ENCODE data around the gene HOXA9.

Gene HOXA9

GRCh38 chr7:27156508-27156898 lies 8.8 kb downstream of the HOXA9 start, which contains the start of gene HOXA7:
Gene HOXA7, minus strand, starts transcription at chr7:27156675. Its CDS starts 130 bp downstream, at chr7:27156545.
- H3K9ac ChIP-seq (ENCODE audit: low read length) = no peak within 1 kb of the TSS
- no peaks in the 10 kb centered on the region for H3K79me2 ChIP-seq (ENCODE audit: low read length)
- H2AFZ ChIP-seq (ENCODE audit: low read length) = no peak within 1 kb of the TSS

GRCh38 chr7:27155816-27156507 lies 9.4 kb downstream of the HOXA9 start:
- Histone ChIP-seq H3K27ac (ENCODE audit: low read length) (no peak overlapping the region), H3K4me3 (ENCODE audit: low read length) (peak overlapping the region; percentile 37; the same call in 1 of the 2 replicates), H3K79me2 (ENCODE audit: low read length) (no peaks in the 10 kb centered on the region), H3K9me2 (replicated peaks; ENCODE audit: insufficient read depth, low read length) (no peaks in the 10 kb centered on the region), H3K27me3 (replicated peaks; ENCODE audit: insufficient read depth, low read length) (peaks cover 97% of the 10 kb centered on the region), H3K9ac (ENCODE audit: low read length) (no peak overlapping the region), H3K9me3 (replicated peaks; ENCODE audit: insufficient read depth, low read length) (no peaks in the 10 kb centered on the region), H4K20me1 (ENCODE audit: insufficient read depth, low read length) (no peaks in the 10 kb centered on the region), H3K36me3 (replicated peaks; ENCODE audit: insufficient read depth, low read length) (no peaks in the 10 kb centered on the region), H3K4me2 (ENCODE audit: low read depth, low read length) (peak overlapping the region; percentile 52), H2AFZ (ENCODE audit: low read length) (no peak overlapping the region), H3K4me1 (ENCODE audit: low read length) (peaks cover 11% of the 10 kb centered on the region; the same call in 1 of the 2 replicates), H3F3A (ENCODE audit: insufficient read depth, low read length) (no peaks in the 10 kb centered on the region)
- no peak for DNase-seq
- TF ChIP-seq EZH2 (optimal IDR thresholded peaks at IDR 0.05; ENCODE audit: low read depth, low read length) (no peak), EZH2phosphoT487 (IDR thresholded peaks at IDR 0.05; ENCODE audit: low read length) (no peak)
- TF ChIP-seq, protein P1, sequence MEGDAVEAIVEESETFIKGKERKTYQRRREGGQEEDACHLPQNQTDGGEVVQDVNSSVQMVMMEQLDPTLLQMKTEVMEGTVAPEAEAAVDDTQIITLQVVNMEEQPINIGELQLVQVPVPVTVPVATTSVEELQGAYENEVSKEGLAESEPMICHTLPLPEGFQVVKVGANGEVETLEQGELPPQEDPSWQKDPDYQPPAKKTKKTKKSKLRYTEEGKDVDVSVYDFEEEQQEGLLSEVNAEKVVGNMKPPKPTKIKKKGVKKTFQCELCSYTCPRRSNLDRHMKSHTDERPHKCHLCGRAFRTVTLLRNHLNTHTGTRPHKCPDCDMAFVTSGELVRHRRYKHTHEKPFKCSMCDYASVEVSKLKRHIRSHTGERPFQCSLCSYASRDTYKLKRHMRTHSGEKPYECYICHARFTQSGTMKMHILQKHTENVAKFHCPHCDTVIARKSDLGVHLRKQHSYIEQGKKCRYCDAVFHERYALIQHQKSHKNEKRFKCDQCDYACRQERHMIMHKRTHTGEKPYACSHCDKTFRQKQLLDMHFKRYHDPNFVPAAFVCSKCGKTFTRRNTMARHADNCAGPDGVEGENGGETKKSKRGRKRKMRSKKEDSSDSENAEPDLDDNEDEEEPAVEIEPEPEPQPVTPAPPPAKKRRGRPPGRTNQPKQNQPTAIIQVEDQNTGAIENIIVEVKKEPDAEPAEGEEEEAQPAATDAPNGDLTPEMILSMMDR (IDR thresholded peaks at IDR 0.05; ENCODE audit: low read length) = no peak

More at GRCh38 chr7:27156508-27156898, 8.8 kb downstream of the HOXA9 start, which contains the start of gene HOXA7:
- peak within 1 kb of the TSS; percentile 52 for H3K4me2 ChIP-seq (ENCODE audit: low read depth, low read length)
- H3K27me3 ChIP-seq (replicated peaks; ENCODE audit: insufficient read depth, low read length) = peaks cover 92% of the 10 kb centered on the region
- no peaks in the 10 kb centered on the region for H4K20me1 ChIP-seq (ENCODE audit: insufficient read depth, low read length)
- peaks cover 7% of the 10 kb centered on the region; the same call in 1 of the 2 replicates for H3K4me1 ChIP-seq (ENCODE audit: low read length)
- no peaks in the 10 kb centered on the region for H3K36me3 ChIP-seq (replicated peaks; ENCODE audit: insufficient read depth, low read length)
- peak within 1 kb of the TSS; percentile 37; the same call in 1 of the 2 replicates for H3K4me3 ChIP-seq (ENCODE audit: low read length)
- H3K27ac ChIP-seq (ENCODE audit: low read length) = no peak within 1 kb of the TSS
- TF ChIP-seq, protein P1 (IDR thresholded peaks at IDR 0.05; ENCODE audit: low read length) = no peak
- TF ChIP-seq EZH2 (optimal IDR thresholded peaks at IDR 0.05; ENCODE audit: low read depth, low read length) (no peak), EZH2phosphoT487 (IDR thresholded peaks at IDR 0.05; ENCODE audit: low read length) (no peak)
- H3F3A ChIP-seq (ENCODE audit: insufficient read depth, low read length) = no peaks in the 10 kb centered on the region
- DNase-seq = no peak
- H3K9me2 ChIP-seq (replicated peaks; ENCODE audit: insufficient read depth, low read length) = no peaks in the 10 kb centered on the region
- H3K9me3 ChIP-seq (replicated peaks; ENCODE audit: insufficient read depth, low read length) = no peaks in the 10 kb centered on the region

DNA sequence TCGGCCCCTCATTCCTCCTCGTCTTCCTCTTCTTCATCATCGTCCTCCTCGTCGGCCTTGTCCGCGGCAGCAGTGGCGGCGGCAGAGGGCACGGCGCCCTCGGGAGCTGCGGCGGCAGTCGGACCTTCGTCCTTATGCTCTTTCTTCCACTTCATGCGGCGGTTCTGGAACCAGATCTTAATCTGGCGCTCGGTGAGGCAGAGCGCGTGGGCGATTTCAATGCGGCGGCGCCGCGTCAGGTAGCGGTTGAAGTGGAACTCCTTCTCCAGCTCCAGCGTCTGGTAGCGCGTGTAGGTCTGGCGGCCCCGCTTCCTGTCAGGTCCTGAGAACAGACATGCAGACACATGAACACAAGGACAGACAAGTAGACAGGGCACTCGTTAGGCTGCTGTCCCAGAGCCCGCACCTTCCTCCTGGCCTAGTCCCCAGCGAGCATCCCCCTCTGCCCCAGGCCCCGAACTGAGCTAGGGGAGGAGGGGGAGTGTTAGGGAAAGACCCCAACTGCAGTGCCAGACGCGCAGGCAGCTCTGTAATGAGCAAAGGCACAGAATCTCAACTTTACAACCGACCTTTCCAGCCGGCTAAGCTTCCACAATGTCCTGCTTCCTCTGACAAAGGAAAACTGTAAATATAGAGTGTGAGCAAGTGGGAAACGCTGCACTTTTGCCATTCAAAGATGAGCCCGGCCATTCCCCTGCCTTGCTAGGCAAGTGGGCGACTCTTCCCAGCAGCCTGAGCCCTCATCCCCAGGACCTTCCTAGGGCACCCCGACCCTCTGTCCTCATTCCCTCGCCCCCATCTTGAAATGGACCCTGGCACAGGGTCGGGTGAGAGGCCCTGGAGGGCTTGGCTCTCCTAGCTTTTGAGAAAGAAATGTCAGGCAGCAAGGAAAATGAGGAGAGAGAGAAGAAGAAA lies 10.2 kb downstream of the HOXA9 start:
- peaks cover 91% of the 10 kb centered on the region for H3K27me3 ChIP-seq (replicated peaks; ENCODE audit: insufficient read depth, low read length)
- peak overlapping the region; percentile 34; the same call in 1 of the 2 replicates for H2AFZ ChIP-seq (ENCODE audit: low read length)
- peak overlapping the region; percentile 60 for H3K4me2 ChIP-seq (ENCODE audit: low read depth, low read length)

More for the DNA sequence above, 10.2 kb downstream of the HOXA9 start:
- peak overlapping the region; percentile 38; the same call in 1 of the 2 replicates for H3K4me3 ChIP-seq (ENCODE audit: low read length)
- H3K9me3 ChIP-seq (replicated peaks; ENCODE audit: insufficient read depth, low read length) = no peaks in the 10 kb centered on the region
- H3K9ac ChIP-seq (ENCODE audit: low read length) = no peak overlapping the region
- H3K4me1 ChIP-seq (ENCODE audit: low read length) = peaks cover 9% of the 10 kb centered on the region; the same call in 1 of the 2 replicates
- H3K36me3 ChIP-seq (replicated peaks; ENCODE audit: insufficient read depth, low read length) = no peaks in the 10 kb centered on the region
- H3F3A ChIP-seq (ENCODE audit: insufficient read depth, low read length) = no peaks in the 10 kb centered on the region
- TF ChIP-seq, protein P1 (IDR thresholded peaks at IDR 0.05; ENCODE audit: low read length) = no peak
- peak; percentile 90 for TF ChIP-seq EZH2 (optimal IDR thresholded peaks at IDR 0.05; ENCODE audit: low read depth, low read length)
- TF ChIP-seq EZH2phosphoT487 (IDR thresholded peaks at IDR 0.05; ENCODE audit: low read length) = no peak
- no peaks in the 10 kb centered on the region for H3K79me2 ChIP-seq (ENCODE audit: low read length)
- H4K20me1 ChIP-seq (ENCODE audit: insufficient read depth, low read length) = no peaks in the 10 kb centered on the region
- no peak for DNase-seq
- H3K9me2 ChIP-seq (replicated peaks; ENCODE audit: insufficient read depth, low read length) = no peaks in the 10 kb centered on the region
- no peak overlapping the region for H3K27ac ChIP-seq (ENCODE audit: low read length)

Data from MM.1S (cell line).